ENCODE measurements around the gene SRC. TPM values are rescaled to one million over a fixed set of nuclear protein-coding genes. Genes with fewer than 3 reads are reported as not detected.

SRC gene
- total and polyA plus RNA-seq, 2 experiments from 2014 or later = 8.0 to 25.9 TPM

GRCh38 chr20:37315452-37316110 is 30.4 kb upstream of the SRC start:
- no peaks in the 10 kb centered on the region for H3K9me2 ChIP-seq (ENCODE audit: insufficient read depth)
- H3K36me3 Mint-ChIP-seq (ENCODE audit: low read depth) = peaks cover 3% of the 10 kb centered on the region; the same call in 2 of the 3 replicates
- H3K36me3 ChIP-seq (ENCODE audit: insufficient read depth) = no peaks in the 10 kb centered on the region; the same call in 1 of the 2 replicates
- no peak overlapping the region for H3K4me3 ChIP-seq
- ATAC-seq (peak; percentile 16; the same call in 2 of the 3 replicates), DNase-seq (ENCODE audit: low spot score) (no peak)
- H3K4me2 ChIP-seq = no peak overlapping the region
- H3K27ac ChIP-seq (ENCODE audit: low read depth) = no peak overlapping the region
- no peak overlapping the region for H3K4me3 Mint-ChIP-seq
- H3K27me3 ChIP-seq (ENCODE audit: insufficient read depth) = no peaks in the 10 kb centered on the region
- H3K4me1 Mint-ChIP-seq = peaks cover 44% of the 10 kb centered on the region
- no peaks in the 10 kb centered on the region; the same call in 1 of the 2 replicates for H3K79me2 ChIP-seq (replicated peaks; ENCODE audit: insufficient read depth)
- H3K9me3 Mint-ChIP-seq = no peaks in the 10 kb centered on the region
- H3K27me3 Mint-ChIP-seq (ENCODE audit: insufficient read depth, low read depth, poor library complexity) = peaks cover 7% of the 10 kb centered on the region
- H3K27ac Mint-ChIP-seq = 0 out of 2 replicates have a peak overlapping the region, but pooled peaks have one; percentile 24
- TF ChIP-seq POLR2AphosphoS5 (IDR thresholded peaks at IDR 0.05; ENCODE audit: low read depth) (no peak), ZNF331 (CRISPR knock-in tag; IDR thresholded peaks at IDR 0.05; ENCODE audit: low read depth) (no peak)
- H4K20me1 ChIP-seq (replicated peaks; ENCODE audit: insufficient read depth) = peaks cover 8% of the 10 kb centered on the region; the same call in 1 of the 2 replicates
- no peak overlapping the region for H2AFZ ChIP-seq
- 0 out of 2 replicates have a peak, but pooled peaks cover 6% of the 10 kb centered on the region for H3F3A ChIP-seq (replicated peaks; ENCODE audit: low read depth)
- peaks cover 20% of the 10 kb centered on the region for H3K4me1 ChIP-seq (ENCODE audit: insufficient read depth)

- H2AFZ ChIP-seq = no peak overlapping the region
These were observed 29.7 kb upstream of the SRC start for GRCh38 chr20:37316116-37316774.

GRCh38 chr20:37316775-37317170 is 29.2 kb upstream of the SRC start:
- H3K9me3 Mint-ChIP-seq = no peaks in the 10 kb centered on the region
- no peaks in the 10 kb centered on the region; the same call in 1 of the 2 replicates for H3K36me3 ChIP-seq (ENCODE audit: insufficient read depth)
- no peak overlapping the region for H2AFZ ChIP-seq
- no peak overlapping the region for H3K27ac ChIP-seq (ENCODE audit: low read depth)
- peaks cover 8% of the 10 kb centered on the region; the same call in 1 of the 2 replicates for H4K20me1 ChIP-seq (replicated peaks; ENCODE audit: insufficient read depth)
- H3K27ac Mint-ChIP-seq = peak overlapping the region; percentile 79
- no peak for ATAC-seq
- no peaks in the 10 kb centered on the region for H3K9me2 ChIP-seq (ENCODE audit: insufficient read depth)
- no peak overlapping the region for H3K4me3 Mint-ChIP-seq
- H3K4me3 ChIP-seq = no peak overlapping the region
- H3K27me3 ChIP-seq (ENCODE audit: insufficient read depth) = no peaks in the 10 kb centered on the region
- H3K36me3 Mint-ChIP-seq (ENCODE audit: low read depth) = peaks cover 3% of the 10 kb centered on the region; the same call in 2 of the 3 replicates
- H3K4me1 ChIP-seq (ENCODE audit: insufficient read depth) = peaks cover 20% of the 10 kb centered on the region
- no peak for DNase-seq (ENCODE audit: low spot score)
- 0 out of 2 replicates have a peak, but pooled peaks cover 6% of the 10 kb centered on the region for H3F3A ChIP-seq (replicated peaks; ENCODE audit: low read depth)
- H3K79me2 ChIP-seq (replicated peaks; ENCODE audit: insufficient read depth) = no peaks in the 10 kb centered on the region
- peaks cover 40% of the 10 kb centered on the region for H3K4me1 Mint-ChIP-seq
- peaks cover 7% of the 10 kb centered on the region for H3K27me3 Mint-ChIP-seq (ENCODE audit: insufficient read depth, low read depth, poor library complexity)
- H3K4me2 ChIP-seq = no peak overlapping the region
- TF ChIP-seq NANOG (IDR thresholded peaks at IDR 0.05; ENCODE audit: borderline replicate concordance) = no peak
- no peak for TF ChIP-seq ETS1 (IDR thresholded peaks at IDR 0.05)
- no peak for TF ChIP-seq REST (IDR thresholded peaks at IDR 0.05; ENCODE audit: unreplicated experiment)
- no peak for TF ChIP-seq ZNF331 (CRISPR knock-in tag; IDR thresholded peaks at IDR 0.05; ENCODE audit: low read depth)
- TF ChIP-seq STAT1 (IDR thresholded peaks at IDR 0.05; ENCODE audit: unreplicated experiment) = no peak
- TF ChIP-seq EZH2phosphoT487 (IDR thresholded peaks at IDR 0.05; ENCODE audit: unreplicated experiment) = no peak
- no peak for TF ChIP-seq EZH2 (IDR thresholded peaks at IDR 0.05; ENCODE audit: low read depth, unreplicated experiment)
- TF ChIP-seq CTCF (conservative IDR thresholded peaks at IDR 0.05; ENCODE audit: low read depth in 2 of 2) = no peak
- TF ChIP-seq POLR2AphosphoS5 (IDR thresholded peaks at IDR 0.05; ENCODE audit: low read depth) = no peak
- TF ChIP-seq ZNF114 (CRISPR knock-in tag; IDR thresholded peaks at IDR 0.05) = no peak

More at GRCh38 chr20:37316116-37316774, 29.7 kb upstream of the SRC start:
- no peak overlapping the region for H3K4me3 ChIP-seq
- H3K27me3 ChIP-seq (ENCODE audit: insufficient read depth) = no peaks in the 10 kb centered on the region
- H3F3A ChIP-seq (replicated peaks; ENCODE audit: low read depth) = 0 out of 2 replicates have a peak, but pooled peaks cover 6% of the 10 kb centered on the region
- peaks cover 3% of the 10 kb centered on the region; the same call in 2 of the 3 replicates for H3K36me3 Mint-ChIP-seq (ENCODE audit: low read depth)
- H4K20me1 ChIP-seq (replicated peaks; ENCODE audit: insufficient read depth) = peaks cover 8% of the 10 kb centered on the region; the same call in 1 of the 2 replicates
- DNase-seq (ENCODE audit: low spot score) (no peak), ATAC-seq (no peak)
- peaks cover 7% of the 10 kb centered on the region for H3K27me3 Mint-ChIP-seq (ENCODE audit: insufficient read depth, low read depth, poor library complexity)
- no peak overlapping the region for H3K4me2 ChIP-seq
- H3K36me3 ChIP-seq (ENCODE audit: insufficient read depth) = no peaks in the 10 kb centered on the region; the same call in 1 of the 2 replicates
- no peaks in the 10 kb centered on the region; the same call in 1 of the 2 replicates for H3K79me2 ChIP-seq (replicated peaks; ENCODE audit: insufficient read depth)
- H3K9me2 ChIP-seq (ENCODE audit: insufficient read depth) = no peaks in the 10 kb centered on the region
- H3K4me1 Mint-ChIP-seq = peaks cover 41% of the 10 kb centered on the region
- H3K27ac ChIP-seq (ENCODE audit: low read depth) = no peak overlapping the region
- no peaks in the 10 kb centered on the region for H3K9me3 Mint-ChIP-seq
- TF ChIP-seq ZNF331 (CRISPR knock-in tag; IDR thresholded peaks at IDR 0.05; ENCODE audit: low read depth) = no peak
- peak overlapping the region; percentile 79 for H3K27ac Mint-ChIP-seq
- peaks cover 20% of the 10 kb centered on the region for H3K4me1 ChIP-seq (ENCODE audit: insufficient read depth)
- no peak overlapping the region for H3K4me3 Mint-ChIP-seq
